Activated naive CD8-positive, alpha-beta T cell treated with anti-CD3 and anti-CD28 coated beads for 36 hours (primary cell): Measurements from ENCODE around the gene SLC35G3. TPM values are rescaled to one million over a fixed set of nuclear protein-coding genes. Genes with fewer than 3 reads are reported as not detected.
"Not testable (repeated sequence)": the region's sequence is repeated elsewhere in the genome, so short reads cannot be mapped to it uniquely, and the experiment has no call there.

Experiments used
- DNase-seq: peaks from one replicate; pipeline ENCODE4 v3.0.0; 2021
- H3K27ac Mint-ChIP-seq: one replicate; pipeline ENCODE4 v1.8.0; 2022; ENCODE audit warnings: mild to moderate bottlenecking, moderate library complexity, mixed read lengths
- H3K27me3 Mint-ChIP-seq: one replicate; pipeline ENCODE4 v1.8.0; 2022; ENCODE audit warnings: mild to moderate bottlenecking, mixed read lengths
- H3K36me3 Mint-ChIP-seq: one replicate; pipeline ENCODE4 v1.8.0; 2021; ENCODE audit warnings: mild to moderate bottlenecking, mixed read lengths
- H3K4me1 Mint-ChIP-seq: one replicate; pipeline ENCODE4 v1.8.0; 2021; ENCODE audit warnings: mixed read lengths
- H3K4me3 Mint-ChIP-seq: one replicate; pipeline ENCODE4 v1.8.0; 2022; ENCODE audit warnings: mild to moderate bottlenecking, moderate library complexity, mixed read lengths
- H3K9me3 Mint-ChIP-seq: one replicate; pipeline ENCODE4 v1.8.0; 2022; ENCODE audit warnings: mixed read lengths
- total RNA-seq, 2 experiments: library from RNA; stranded (reverse); gene quantifications; one replicate each; pipeline ENCODE4 v1.2.3, GENCODE V29; 2021

Gene SLC35G3
- not detected for total RNA-seq

DNA sequence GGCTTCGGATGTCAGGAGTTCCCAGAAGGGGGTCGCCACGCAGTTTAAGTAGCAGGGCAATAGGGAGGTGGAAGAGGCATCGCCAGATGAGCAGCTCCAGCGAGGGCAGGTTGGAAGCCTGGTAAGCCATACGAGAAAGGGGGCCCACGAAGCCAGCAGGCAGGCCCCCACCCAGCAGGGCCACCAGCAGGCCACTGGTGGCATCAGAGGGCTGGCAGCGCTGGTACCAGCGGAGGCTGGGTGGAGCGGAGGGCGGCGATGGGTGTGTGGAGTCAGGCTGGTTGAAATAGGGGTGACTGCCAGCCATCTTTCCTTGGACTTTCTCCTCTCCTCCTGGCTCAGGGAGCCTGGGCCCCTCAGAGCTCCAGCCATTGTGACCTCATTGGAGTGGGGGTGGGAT, at the start of gene SLC35G3:
SLC35G3 (minus strand) TSS at position 393 of the 400 bp plus-strand sequence; CDS start at position 307, 86 bp downstream.
- peaks cover 10% of the 10 kb centered on the region for H3K9me3 Mint-ChIP-seq
- H3K27ac Mint-ChIP-seq, result peak within 1 kb of the TSS; percentile 88
- not testable (repeated sequence) for H3K27me3 Mint-ChIP-seq, DNase-seq
- H3K4me3 Mint-ChIP-seq, result peak within 1 kb of the TSS; percentile 63
- H3K4me1 Mint-ChIP-seq, result peaks cover 32% of the 10 kb centered on the region
- H3K36me3 Mint-ChIP-seq, result peaks cover 16% of the 10 kb centered on the region

DNA sequence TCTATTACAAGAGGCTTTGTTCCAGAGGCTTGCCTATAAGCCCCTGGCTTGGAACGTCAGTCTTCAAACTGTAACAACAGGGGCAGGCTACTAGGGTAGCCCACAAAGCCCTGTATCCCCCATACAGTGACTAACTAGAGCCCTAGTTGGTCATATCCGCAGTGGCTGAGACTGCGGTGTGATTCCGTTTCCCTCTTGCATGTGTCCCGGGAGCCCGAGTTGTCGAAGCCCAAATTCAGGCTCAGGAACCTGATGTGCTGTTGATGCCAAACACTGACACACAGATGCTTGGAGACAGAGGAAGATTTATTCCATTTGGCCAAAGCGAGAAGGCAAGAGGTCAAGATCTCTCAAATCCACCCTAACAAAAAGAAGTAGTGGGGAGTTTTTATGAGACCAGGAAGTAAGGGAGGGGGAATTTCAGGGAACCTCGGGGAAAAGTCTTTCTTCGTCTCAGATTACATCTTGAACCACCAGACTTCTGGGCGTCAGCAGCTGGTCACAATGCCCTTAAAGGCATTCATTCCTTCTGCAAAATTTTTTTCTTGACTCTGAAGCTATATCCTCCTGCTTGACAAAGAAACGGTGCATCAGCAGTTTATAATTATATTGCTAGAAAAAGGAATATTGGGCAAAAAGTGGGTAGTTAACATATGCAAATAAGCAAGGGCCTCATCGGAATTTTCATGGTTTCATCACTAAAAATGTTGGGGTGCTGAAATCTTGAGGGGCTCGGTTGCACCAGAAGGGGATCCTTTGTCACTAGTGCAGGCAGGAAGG, 49.6 kb upstream of the SLC35G3 start:
- Mint-ChIP-seq H3K36me3 (peaks cover 40% of the 10 kb centered on the region), H3K27ac (peak overlapping the region; percentile 96)
- DNase-seq, result peak; percentile 68

DNA sequence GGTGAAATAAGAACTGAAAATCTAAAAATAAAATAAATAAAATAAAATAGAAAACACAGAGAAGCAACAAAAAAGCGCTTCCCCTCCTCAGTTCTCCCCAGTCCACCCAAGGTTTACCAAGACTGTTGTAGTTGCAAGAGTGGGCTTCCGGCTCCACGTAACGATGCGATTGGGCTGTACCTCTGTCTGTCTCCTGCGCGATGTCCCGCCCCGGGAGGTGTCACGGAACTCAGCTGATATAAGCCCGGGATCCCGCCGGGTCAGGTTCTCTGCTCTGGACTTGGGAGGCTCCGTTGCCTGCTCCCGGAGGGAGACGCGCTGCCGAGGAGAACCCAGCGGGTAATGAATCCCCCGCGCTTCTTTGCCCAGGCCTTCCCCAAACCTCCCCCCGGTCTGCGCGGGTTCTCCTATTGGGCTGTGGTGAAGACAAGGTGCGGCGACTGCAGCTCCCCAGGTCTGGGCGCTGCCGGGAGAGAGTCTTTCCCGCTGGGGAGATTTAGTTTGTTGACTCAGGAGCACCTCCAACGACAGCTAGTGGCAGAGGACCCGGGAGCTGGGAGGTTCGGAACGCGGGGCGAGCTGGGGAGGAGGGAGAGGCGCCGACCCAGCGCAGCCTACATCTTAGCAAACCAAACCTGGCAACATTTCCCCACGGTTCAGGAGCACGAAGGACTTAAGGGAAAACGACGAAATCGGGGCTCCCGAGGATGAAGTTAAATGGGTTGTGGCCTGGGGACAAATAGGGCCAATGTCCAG, 48.8 kb upstream of the SLC35G3 start, which contains the start of gene SLFN5:
SLFN5 (plus strand) TSS at position 268 of the 756 bp plus-strand sequence. CDS start 15,619 bp downstream, outside the sequence.
- H3K27ac Mint-ChIP-seq, result peak within 1 kb of the TSS; percentile 96
- H3K36me3 Mint-ChIP-seq, result peaks cover 35% of the 10 kb centered on the region
- no peaks in the 10 kb centered on the region for H3K27me3 Mint-ChIP-seq
- DNase-seq, result peak; percentile 92
- H3K9me3 Mint-ChIP-seq, result no peaks in the 10 kb centered on the region
- H3K4me3 Mint-ChIP-seq, result peak within 1 kb of the TSS; percentile 87
- peaks cover 77% of the 10 kb centered on the region for H3K4me1 Mint-ChIP-seq

More for the DNA sequence above, 49.6 kb upstream of the SLC35G3 start:
- Mint-ChIP-seq H3K4me1 (peaks cover 75% of the 10 kb centered on the region), H3K4me3 (peak overlapping the region; percentile 87), H3K27me3 (no peaks in the 10 kb centered on the region), H3K9me3 (no peaks in the 10 kb centered on the region)

DNA sequence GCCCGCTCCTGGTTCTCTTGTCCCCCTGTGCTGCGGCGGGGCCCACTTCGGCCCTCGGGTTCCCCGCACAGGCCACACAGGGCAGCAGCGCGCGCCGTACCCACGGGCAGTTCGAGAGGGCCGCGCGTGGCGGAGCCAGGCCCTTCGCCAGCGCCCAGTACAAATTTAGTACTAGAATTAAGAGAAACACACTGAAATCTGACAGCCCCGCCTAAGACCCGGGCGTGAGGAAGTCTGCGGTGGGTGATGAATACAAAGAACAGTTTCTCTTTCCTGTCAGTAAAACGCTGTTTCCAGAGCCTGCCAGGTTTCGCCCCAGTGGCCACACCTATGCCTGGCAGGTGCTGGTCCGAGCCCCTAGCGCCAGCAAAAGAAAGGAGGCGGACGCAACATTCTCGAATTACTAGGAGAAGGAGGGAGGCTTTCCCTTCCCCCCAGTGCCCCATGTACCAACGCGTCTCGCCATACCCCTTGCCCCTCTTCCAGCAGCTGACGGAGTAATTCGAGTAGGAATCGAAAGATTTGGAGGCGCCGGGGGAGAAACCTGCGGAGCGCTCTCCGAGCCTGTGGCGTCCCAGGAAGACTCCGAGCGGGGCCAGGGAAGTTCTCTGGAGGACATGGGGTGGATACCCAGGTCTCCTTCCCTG, 48.1 kb upstream of the SLC35G3 start:
- peak; percentile 90 for DNase-seq
- Mint-ChIP-seq H3K36me3 (peaks cover 28% of the 10 kb centered on the region), H3K4me3 (peak overlapping the region; percentile 87), H3K27me3 (no peaks in the 10 kb centered on the region), H3K4me1 (peaks cover 78% of the 10 kb centered on the region), H3K27ac (peak overlapping the region; percentile 95), H3K9me3 (no peaks in the 10 kb centered on the region)

DNA sequence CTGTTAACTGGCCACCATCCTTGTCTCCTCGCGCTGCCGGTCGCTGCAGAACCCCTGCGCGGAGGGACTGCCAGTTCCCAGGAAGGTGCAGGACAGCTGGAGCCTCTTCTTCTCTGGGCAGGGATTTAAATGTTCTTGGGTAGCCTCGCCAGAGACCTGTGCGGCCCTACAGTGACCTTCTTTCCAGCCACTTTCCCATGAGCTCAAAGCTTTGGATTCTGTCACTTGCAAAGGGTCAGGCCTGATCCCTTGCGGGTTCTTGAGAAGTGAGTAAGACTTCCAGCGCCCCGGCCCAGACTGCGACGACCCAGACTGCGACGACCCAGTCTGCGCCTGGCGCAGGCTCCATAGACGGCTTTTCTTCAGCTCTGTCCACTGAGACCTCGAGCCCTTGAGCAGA, 47.3 kb upstream of the SLC35G3 start:
- no peaks in the 10 kb centered on the region for H3K27me3 Mint-ChIP-seq
- DNase-seq, result peak; percentile 49
- peak overlapping the region; percentile 95 for H3K27ac Mint-ChIP-seq
- H3K9me3 Mint-ChIP-seq, result no peaks in the 10 kb centered on the region
- peak overlapping the region; percentile 87 for H3K4me3 Mint-ChIP-seq
- H3K4me1 Mint-ChIP-seq, result peaks cover 78% of the 10 kb centered on the region
- peaks cover 23% of the 10 kb centered on the region for H3K36me3 Mint-ChIP-seq

DNA sequence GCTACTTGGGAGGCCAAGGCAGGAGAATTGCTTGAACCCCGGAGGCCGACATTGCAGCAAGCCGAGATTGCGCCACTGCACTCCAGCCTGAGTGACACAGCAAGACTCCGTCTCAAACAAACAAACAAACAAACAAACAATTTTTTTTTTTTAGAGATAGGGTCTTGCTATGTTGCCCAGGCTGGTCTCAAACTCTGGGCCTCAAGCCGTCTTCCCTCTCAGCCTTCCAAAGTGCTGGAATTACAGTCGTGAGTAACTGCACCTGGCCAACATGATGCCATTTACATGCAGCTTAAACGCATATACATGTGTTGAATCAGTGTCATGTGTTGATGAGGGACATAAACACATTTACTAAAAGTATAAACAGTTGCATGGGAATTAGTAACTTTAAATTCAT, 46.7 kb upstream of the SLC35G3 start:
- no peak for DNase-seq
- H3K9me3 Mint-ChIP-seq, result no peaks in the 10 kb centered on the region
- peak overlapping the region; percentile 95 for H3K27ac Mint-ChIP-seq
- H3K4me3 Mint-ChIP-seq, result peak overlapping the region; percentile 87
- H3K4me1 Mint-ChIP-seq, result peaks cover 79% of the 10 kb centered on the region
- H3K27me3 Mint-ChIP-seq, result no peaks in the 10 kb centered on the region
- peaks cover 23% of the 10 kb centered on the region for H3K36me3 Mint-ChIP-seq

DNA sequence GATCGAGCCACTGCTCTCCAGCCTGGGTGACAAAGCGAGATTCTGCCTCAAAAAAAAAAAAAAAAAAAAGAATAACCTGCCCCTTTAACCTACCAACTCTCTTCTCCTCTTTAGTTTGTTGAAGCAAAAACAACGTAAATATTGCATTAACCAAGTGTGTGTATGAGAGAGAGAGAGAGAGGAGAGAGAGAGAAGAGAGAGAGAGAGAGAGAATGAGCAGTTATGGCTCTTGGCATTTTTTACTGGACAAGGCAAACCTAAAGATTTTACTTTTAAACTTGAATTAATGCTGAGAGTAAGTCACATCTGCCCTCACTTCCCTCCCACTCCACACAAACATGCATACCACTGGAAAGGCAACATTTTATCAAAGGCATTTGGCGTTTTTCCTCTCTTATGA, 45.6 kb upstream of the SLC35G3 start:
- H3K36me3 Mint-ChIP-seq, result peaks cover 16% of the 10 kb centered on the region
- peak overlapping the region; percentile 87 for H3K4me3 Mint-ChIP-seq
- no peaks in the 10 kb centered on the region for H3K27me3 Mint-ChIP-seq
- peaks cover 80% of the 10 kb centered on the region for H3K4me1 Mint-ChIP-seq
- no peak for DNase-seq
- no peaks in the 10 kb centered on the region for H3K9me3 Mint-ChIP-seq
- peak overlapping the region; percentile 83 for H3K27ac Mint-ChIP-seq

DNA sequence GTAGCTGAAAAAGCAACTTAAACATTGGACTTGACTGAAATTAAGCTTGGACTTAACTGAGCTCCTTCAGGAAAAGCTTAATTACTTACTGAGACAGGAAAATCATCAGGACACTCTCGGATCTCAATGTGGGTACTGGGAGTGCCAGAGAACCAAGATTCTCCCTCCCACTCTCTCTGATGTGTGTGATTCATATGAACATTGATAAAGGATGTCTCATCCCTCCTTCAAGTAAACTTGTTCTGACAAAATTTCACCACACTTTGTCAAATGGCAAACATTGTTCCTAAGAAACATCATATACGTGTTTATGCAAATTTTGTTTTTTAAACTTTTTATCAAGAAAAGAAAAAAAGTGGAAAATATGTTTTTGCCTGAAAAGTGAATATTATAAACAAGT, 44.6 kb upstream of the SLC35G3 start:
- Mint-ChIP-seq H3K9me3 (peaks cover 4% of the 10 kb centered on the region), H3K36me3 (peaks cover 10% of the 10 kb centered on the region), H3K27ac (peak overlapping the region; percentile 83), H3K4me3 (peak overlapping the region; percentile 87), H3K27me3 (no peaks in the 10 kb centered on the region), H3K4me1 (peaks cover 75% of the 10 kb centered on the region)
- DNase-seq, result no peak

DNA sequence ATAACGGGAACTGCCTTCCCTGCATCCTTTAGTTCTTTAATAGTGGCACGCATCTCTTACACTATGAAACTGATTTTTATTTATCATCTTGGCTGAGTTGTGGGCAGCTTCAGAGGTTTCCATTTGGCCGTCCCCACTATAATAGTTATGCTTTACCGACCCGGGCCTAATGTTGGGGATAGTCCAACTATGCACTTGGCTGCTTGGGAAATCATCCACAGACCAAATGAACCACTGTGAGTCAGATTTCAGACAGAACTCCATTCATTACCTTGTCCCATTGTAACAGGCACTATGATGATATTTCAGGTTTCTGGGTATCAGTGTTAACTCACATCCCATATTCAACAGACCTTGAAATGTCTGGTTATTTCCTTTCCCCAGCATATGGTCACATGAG, 42.6 kb upstream of the SLC35G3 start:
- H3K4me3 Mint-ChIP-seq, result no peak overlapping the region
- peaks cover 85% of the 10 kb centered on the region for H3K4me1 Mint-ChIP-seq
- no peaks in the 10 kb centered on the region for H3K27me3 Mint-ChIP-seq
- H3K27ac Mint-ChIP-seq, result peak overlapping the region; percentile 85
- DNase-seq, result no peak
- peaks cover 8% of the 10 kb centered on the region for H3K36me3 Mint-ChIP-seq
- H3K9me3 Mint-ChIP-seq, result peaks cover 4% of the 10 kb centered on the region

DNA sequence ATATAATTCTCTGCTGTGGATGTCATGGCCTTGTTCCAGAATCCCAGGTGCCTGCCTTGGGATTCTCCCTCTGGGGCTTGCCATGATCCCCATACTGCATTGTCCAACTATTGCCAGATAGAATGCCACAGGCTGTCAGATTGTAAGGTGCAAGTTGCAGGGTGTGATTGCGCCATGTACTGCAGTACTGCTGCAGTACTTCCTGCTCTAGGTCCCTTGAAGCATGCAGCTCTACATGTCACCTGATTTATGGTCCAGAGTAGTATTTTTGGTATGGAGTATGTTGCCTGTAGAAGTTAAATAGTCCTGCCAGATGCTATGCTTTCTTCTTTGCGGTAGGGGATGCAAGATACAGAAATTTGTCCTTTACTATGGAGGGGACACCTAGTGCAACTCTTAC, 41.7 kb upstream of the SLC35G3 start:
- Mint-ChIP-seq H3K27ac (peak overlapping the region; percentile 85), H3K9me3 (peaks cover 4% of the 10 kb centered on the region), H3K4me1 (peaks cover 81% of the 10 kb centered on the region), H3K27me3 (no peaks in the 10 kb centered on the region), H3K36me3 (peaks cover under 1% of the 10 kb centered on the region), H3K4me3 (no peak overlapping the region)
- no peak for DNase-seq

DNA sequence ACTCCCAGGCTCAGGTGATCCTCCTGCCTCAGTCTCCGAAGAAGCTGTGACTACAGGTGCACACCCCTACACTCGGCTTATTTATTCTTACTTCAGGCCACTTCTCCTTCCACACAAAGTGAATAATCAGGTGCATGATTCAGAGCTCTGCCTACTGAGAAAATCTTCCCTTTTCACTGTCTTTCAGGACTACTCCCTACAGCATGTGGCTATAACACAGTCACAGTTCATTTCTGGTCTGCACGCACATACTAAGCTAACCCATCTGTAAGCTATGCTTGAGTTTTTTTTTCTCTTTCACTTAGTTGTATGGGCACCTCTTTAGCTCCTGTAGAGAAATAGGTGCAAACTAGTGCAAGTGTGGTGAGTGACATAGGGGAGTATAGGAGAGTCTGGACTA, 41.1 kb upstream of the SLC35G3 start:
- Mint-ChIP-seq H3K4me1 (peaks cover 82% of the 10 kb centered on the region), H3K36me3 (peaks cover 4% of the 10 kb centered on the region), H3K9me3 (peaks cover 7% of the 10 kb centered on the region), H3K27ac (peak overlapping the region; percentile 85), H3K4me3 (peak overlapping the region; percentile 39), H3K27me3 (no peaks in the 10 kb centered on the region)
- DNase-seq, result no peak

DNA sequence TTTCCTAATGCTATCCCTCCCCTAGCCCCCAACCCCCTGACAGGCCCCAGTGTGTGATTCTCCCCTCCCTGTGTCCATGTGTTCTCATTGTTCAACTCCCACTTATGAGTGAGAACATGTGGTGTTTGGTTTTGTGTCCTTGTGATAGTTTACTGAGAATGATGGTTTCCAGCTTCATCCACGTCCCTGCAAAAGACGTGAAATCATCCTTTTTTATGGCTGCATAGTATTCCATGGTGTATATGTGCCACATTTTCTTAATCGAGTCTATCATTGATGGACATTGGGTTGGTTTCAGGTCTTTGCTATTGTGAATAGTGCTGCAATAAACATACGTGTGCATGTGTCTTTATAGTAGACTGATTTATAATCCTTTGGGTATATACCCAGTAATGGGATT, 40.1 kb upstream of the SLC35G3 start:
- peaks cover 77% of the 10 kb centered on the region for H3K4me1 Mint-ChIP-seq
- H3K9me3 Mint-ChIP-seq, result peaks cover 10% of the 10 kb centered on the region
- not testable (repeated sequence) for H3K4me3 Mint-ChIP-seq, H3K27ac Mint-ChIP-seq, H3K36me3 Mint-ChIP-seq, DNase-seq, H3K27me3 Mint-ChIP-seq

DNA sequence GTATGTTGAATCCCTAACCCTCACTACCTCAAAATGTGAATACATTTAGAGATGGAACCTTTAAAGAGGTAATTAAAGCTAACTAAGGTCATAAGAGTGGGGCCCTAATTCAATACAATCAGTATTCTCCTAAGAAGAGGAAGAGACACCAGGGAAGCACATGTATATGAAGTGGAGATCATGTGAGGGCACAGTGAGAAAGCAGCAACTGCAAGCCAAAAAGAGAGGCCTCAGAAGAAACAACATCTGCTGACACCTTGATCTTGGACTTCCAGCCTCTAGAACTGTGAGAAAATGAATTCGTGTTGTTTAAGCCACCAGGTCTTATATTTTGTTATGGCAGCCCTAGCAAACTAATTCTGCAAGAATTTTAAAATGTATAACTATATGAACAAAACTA, 35.4 kb upstream of the SLC35G3 start:
- H3K4me1 Mint-ChIP-seq, result peaks cover 51% of the 10 kb centered on the region
- H3K27ac Mint-ChIP-seq, result no peak overlapping the region
- peaks cover 9% of the 10 kb centered on the region for H3K9me3 Mint-ChIP-seq

DNA sequence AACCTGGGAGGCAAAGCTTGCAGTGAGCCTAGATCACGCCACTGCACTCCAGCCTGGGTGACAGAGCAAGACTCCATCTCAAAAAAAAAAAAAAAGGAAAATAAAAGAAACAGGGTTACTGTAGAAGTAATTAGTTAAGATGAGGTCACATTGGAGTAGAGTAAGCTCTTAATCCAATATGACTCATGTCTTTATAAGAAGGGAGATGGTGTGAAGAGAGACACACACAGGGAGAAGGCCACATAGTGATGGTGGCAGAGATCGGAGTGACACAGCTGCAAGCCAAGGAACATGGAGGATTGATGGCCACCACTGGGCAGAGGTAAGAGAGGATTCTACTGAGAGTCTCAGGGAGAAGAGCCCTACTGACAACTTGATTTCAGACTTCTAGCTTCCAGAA, 33.4 kb upstream of the SLC35G3 start:
- Mint-ChIP-seq H3K36me3 (peaks cover 18% of the 10 kb centered on the region), H3K9me3 (peaks cover 12% of the 10 kb centered on the region), H3K4me1 (peaks cover 43% of the 10 kb centered on the region), H3K27me3 (no peaks in the 10 kb centered on the region), H3K4me3 (no peak overlapping the region), H3K27ac (no peak overlapping the region)
- no peak for DNase-seq

More for the DNA sequence above, 35.4 kb upstream of the SLC35G3 start:
- Mint-ChIP-seq H3K36me3 (peaks cover 8% of the 10 kb centered on the region), H3K4me3 (no peak overlapping the region), H3K27me3 (no peaks in the 10 kb centered on the region)
- DNase-seq, result no peak

DNA sequence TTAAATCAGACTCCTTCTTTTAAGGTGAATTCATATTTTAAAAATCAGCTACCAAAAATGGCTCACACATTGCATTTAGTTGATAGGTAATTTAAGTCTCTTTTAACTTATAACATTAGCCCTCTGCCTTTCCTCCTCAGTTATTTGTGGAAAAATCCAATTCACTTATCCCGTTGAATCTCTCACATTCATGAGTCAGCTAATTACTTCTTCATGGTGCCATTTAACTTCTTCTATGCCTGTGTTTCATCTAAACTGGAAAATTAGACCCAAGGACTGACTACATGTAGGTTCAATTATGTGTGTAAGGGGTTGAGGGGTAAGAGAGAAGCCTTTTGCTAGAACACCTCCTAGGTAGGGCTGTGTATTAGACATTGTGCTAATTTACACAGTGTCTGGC, 30.2 kb upstream of the SLC35G3 start:
- Mint-ChIP-seq H3K4me1 (peaks cover 42% of the 10 kb centered on the region), H3K27ac (no peak overlapping the region), H3K9me3 (peaks cover 18% of the 10 kb centered on the region), H3K4me3 (no peak overlapping the region), H3K27me3 (no peaks in the 10 kb centered on the region), H3K36me3 (peaks cover 21% of the 10 kb centered on the region)
- no peak for DNase-seq
